ENCODE data around the gene RASAL2. TPM values are rescaled to one million over a fixed set of nuclear protein-coding genes. Genes with fewer than 3 reads are reported as not detected.
A peak's percentile ranks its signal among the peaks of the same experiment; 100 is the strongest.

Gene RASAL2
- total RNA-seq, 1 experiment from 2014 or later = 22.2 TPM

DNA sequence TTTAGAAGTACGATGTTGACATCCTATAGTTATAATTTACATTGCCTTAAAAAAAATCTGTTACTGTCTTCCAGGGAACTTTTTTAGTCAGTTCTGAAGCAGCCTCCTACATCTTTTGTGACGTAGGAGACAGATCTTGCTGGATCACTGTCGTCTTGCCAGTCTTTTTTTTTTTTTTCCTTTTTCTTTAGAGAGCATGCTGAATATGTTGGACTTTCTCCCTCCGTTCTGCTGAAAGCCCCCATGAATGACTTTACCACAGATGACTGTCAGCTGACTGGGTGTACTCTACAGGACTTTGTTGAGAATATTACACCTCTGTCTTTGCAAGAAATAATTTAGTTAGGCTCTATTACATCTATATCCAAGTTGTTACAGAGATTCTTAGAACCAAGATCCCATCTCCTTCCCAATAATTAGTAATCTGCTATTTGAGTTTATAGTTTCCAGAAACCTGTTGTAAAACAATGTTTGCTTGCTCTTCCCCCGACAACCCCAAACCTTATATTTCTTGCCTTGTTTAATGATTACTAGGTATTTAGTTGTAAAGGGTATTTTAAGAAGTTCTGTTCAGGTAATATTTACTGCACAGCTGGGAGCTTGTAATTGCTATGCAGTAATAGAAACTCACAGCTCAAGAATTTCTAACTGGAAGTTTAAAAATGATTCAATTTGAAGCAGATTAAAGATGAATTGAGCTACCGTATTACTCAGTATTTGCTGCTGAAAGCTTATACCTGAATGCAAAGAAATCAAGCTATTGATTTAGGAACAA lies 61.8 kb downstream of the RASAL2 start:
- H3K79me2 ChIP-seq (ENCODE audit: insufficient read depth, low read length) = peaks cover 5% of the 10 kb centered on the region; the same call in 1 of the 2 replicates
- no peaks in the 10 kb centered on the region for H3K4me1 ChIP-seq (ENCODE audit: insufficient read depth, low read length)
- TF ChIP-seq, protein P1, sequence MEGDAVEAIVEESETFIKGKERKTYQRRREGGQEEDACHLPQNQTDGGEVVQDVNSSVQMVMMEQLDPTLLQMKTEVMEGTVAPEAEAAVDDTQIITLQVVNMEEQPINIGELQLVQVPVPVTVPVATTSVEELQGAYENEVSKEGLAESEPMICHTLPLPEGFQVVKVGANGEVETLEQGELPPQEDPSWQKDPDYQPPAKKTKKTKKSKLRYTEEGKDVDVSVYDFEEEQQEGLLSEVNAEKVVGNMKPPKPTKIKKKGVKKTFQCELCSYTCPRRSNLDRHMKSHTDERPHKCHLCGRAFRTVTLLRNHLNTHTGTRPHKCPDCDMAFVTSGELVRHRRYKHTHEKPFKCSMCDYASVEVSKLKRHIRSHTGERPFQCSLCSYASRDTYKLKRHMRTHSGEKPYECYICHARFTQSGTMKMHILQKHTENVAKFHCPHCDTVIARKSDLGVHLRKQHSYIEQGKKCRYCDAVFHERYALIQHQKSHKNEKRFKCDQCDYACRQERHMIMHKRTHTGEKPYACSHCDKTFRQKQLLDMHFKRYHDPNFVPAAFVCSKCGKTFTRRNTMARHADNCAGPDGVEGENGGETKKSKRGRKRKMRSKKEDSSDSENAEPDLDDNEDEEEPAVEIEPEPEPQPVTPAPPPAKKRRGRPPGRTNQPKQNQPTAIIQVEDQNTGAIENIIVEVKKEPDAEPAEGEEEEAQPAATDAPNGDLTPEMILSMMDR (conservative IDR thresholded peaks at IDR 0.05) = no peak
- peaks cover 5 to 10% of the 10 kb centered on the region in 2 experiments for H3K4me1 Mint-ChIP-seq
- H3K27ac ChIP-seq (ENCODE audit: insufficient read length, low read depth, low read length) = no peak overlapping the region
- H4K5ac ChIP-seq (ENCODE audit: insufficient read length, low read depth, low read length) = no peak overlapping the region
- no peak overlapping the region for H2AFZ ChIP-seq (ENCODE audit: low read length)
- no peaks in the 10 kb centered on the region for H4K20me1 ChIP-seq (ENCODE audit: control insufficient read depth, insufficient read depth, insufficient read length)
- H3T11ph ChIP-seq (ENCODE audit: low read length) = no peak overlapping the region
- no peaks in the 10 kb centered on the region for H3K27me3 ChIP-seq (ENCODE audit: insufficient read depth, low read length)
- H3K23me2 ChIP-seq (ENCODE audit: insufficient read length, low read depth, low read length, poor library complexity, severe bottlenecking) = no peaks in the 10 kb centered on the region
- no peak overlapping the region for H4K91ac ChIP-seq (ENCODE audit: insufficient read length, low read depth, low read length)
- H3K36me3 Mint-ChIP-seq (ENCODE audit: insufficient read depth in 1 of 3, low read depth in 3 of 3) = peaks cover 0 to 3% (median 0%) of the 10 kb centered on the region in 3 experiments; a peak in 1 of 7 replicates
- no peak overlapping the region for H4K8ac ChIP-seq (replicated peaks; ENCODE audit: insufficient read length, low read depth, low read length)
- no peak overlapping the region for H2BK5ac ChIP-seq (ENCODE audit: insufficient read length, low read length)
- peaks cover 5% of the 10 kb centered on the region for H3K79me1 ChIP-seq (ENCODE audit: insufficient read depth, low read depth, low read length, poor library complexity, severe bottlenecking)
- H3K23ac ChIP-seq (ENCODE audit: insufficient read length, low read depth, low read length) = no peak overlapping the region
- no peak overlapping the region for H2BK20ac ChIP-seq (ENCODE audit: low read depth, low read length, poor library complexity, severe bottlenecking)
- no peak overlapping the region for H2BK120ac ChIP-seq (ENCODE audit: low read depth, low read length, poor library complexity, severe bottlenecking)
- H2AK5ac ChIP-seq (ENCODE audit: insufficient read length, low read length) = no peak overlapping the region
- H3K56ac ChIP-seq (ENCODE audit: insufficient read length, low read depth, low read length) = no peak overlapping the region
- no CpG with 5 or more reads among the region's 6 CpGs for WGBS (ENCODE audit: extremely low coverage, insufficient read length, low lambda C conversion rate)
- no peak overlapping the region for H3K4ac ChIP-seq (ENCODE audit: low read depth, low read length)
- no peak overlapping the region for H2BK12ac ChIP-seq (ENCODE audit: insufficient read length, low read depth, low read length)
- H3K4me2 ChIP-seq (ENCODE audit: insufficient read depth, insufficient read length, low read length) = no peak overlapping the region
- no peak overlapping the region for H3K4me3 Mint-ChIP-seq
- no peaks in the 10 kb centered on the region for H3K27me3 Mint-ChIP-seq (ENCODE audit: low read depth)
- DNase-seq = no peak
- H3K27ac Mint-ChIP-seq = peak overlapping the region in 2 of 3 experiments; percentile 7 to 62; a peak in 3 of 7 replicates
- H3K9ac ChIP-seq (ENCODE audit: extremely low read depth, insufficient read length, low read length) = no peak overlapping the region
- H3K18ac ChIP-seq (ENCODE audit: insufficient read length, low read depth, low read length) = no peak overlapping the region
- H3K14ac ChIP-seq (ENCODE audit: insufficient read depth, low read length) = no peak overlapping the region
- H3K9me3 ChIP-seq (ENCODE audit: control insufficient read depth, low read depth, low read length) = no peaks in the 10 kb centered on the region
- no peak overlapping the region for H2BK15ac ChIP-seq (ENCODE audit: low read depth, low read length)
- no peaks in the 10 kb centered on the region for H3K9me3 Mint-ChIP-seq
